ENCODE measurements around the gene CD7.

Gene CD7

DNA sequence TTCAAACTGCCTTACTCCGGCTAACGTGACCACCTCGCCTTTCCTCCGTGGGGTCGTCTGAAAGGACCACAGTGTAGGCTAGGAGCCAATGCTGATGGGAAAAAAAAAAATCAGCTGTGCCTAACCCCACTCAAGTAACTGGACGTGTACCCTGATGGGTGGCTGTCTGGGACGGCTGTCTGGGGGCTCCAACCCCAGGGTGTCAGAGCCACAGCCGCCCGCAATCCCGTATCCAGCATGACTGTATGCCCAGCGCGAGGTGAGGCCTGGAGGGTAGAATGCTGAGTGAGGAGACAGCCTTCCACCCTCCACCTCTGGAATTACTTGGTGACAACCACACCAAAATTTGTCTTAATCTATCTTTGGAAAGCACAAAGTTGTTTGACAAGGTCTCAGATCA is 46.8 kb downstream of the CD7 start:
- DNase-seq = no peak

DNA sequence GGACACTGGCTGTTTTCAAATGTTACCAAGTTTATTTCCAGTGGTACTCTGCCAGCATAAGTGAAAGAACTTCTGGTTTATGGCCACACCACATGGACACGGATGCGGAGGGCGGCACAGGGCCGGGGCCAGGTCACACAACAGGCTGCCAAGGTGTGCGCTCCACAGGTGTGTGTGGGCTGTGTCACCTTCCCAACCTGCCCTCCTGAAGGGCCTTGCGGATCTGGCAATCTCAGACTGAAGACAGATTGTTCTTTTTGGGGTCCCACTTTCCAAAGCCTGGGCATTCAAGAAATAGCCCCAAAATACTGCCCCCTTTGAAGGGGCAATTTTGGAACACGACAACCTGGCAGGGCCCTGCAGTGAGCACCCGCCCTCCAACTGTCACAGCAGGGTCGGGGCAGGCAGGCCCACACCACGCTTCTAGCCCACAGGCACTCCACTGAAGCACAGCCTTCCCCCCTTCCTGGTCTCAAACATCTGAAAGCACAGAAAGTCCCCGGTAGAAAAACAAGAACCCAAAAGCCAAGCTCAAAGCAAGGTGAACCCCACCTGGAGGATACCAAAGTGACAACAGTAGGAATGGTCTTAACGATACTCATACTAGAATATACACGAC is 47.4 kb downstream of the CD7 start:
- in situ Hi-C loops (cut with MboI; ENCODE audit: low pct_unique_long_range_greater_than_20kb, low sequenced_read_pairs) = no loop called here
- DNase-seq = no peak

More for the DNA sequence above, 46.8 kb downstream of the CD7 start:
- in situ Hi-C loops (cut with MboI; ENCODE audit: low pct_unique_long_range_greater_than_20kb, low sequenced_read_pairs) = no loop called here

DNA sequence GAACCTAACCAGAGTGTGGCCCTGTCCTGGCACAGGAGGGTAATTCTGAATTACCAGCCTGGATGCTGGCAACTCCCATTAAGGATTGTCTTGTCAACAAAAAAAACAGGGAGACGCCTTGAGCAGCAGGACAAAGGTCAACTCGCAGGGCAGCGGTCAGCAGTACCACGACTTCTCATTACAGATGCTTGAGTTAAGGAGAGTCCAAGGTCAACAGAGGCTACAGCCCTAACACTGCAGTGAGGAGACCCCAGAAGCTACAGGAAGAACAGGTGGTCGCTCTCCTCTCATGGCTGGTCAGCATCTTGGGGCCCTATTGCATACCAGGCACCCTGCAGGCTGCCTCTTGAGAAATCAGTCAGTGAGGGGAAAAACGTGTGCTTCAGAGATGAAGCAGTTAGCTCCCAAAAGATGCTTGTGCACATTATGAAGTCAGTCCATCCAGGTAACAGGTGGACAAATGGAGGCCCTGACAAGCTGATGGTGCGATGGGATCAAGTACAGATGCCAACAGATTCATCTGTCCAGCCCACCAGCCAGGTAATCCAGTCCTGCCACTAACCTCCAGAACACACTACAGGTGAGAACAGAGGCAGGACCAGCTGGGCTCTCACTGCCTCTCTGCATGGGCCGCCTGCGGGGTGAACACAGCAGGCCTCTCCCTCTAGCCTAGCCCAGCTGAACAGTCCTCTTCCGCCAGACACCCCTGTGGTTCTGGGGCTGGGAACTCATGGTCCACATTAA is 48.1 kb downstream of the CD7 start:
- in situ Hi-C loops (cut with MboI; ENCODE audit: low pct_unique_long_range_greater_than_20kb, low sequenced_read_pairs) = no loop called here

DNA sequence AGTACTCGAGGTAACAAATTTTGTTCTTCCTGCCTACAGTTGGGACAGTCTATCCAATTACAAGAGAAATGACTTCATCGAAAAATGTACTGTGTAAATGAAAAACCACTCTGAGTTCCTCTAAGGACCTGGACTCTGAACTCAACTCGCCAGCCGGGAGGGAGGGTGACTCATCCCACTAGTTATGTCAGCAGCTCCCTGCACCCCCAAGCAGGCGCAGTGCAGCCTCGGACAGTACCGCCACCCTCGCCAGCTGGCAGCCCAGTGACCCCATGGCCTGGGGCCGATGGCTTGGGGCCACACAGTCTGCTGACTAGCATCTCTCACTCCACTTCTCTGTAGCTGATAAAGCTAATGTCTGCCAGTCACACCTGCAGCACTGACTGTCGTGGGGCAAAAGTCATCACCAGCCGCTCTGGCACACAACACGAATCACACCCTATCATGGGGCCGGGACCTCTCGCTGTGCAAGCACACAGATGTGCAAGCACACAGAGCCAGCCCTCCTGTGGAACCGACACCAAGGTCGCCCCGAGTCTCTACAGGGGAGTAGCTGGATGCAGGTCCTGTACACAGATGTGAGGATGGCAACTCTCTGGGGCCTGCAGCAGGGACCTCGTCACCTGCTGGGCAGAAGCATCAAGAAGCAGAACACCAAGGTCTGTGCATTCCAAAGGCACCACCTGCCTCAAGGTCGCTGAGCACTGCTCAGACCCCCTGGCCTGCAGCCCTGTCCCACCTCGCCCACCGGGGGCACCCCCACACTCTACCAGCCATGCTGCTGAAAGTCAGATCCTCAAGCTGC is 49.6 kb downstream of the CD7 start:
- in situ Hi-C loops (cut with MboI; ENCODE audit: low pct_unique_long_range_greater_than_20kb, low sequenced_read_pairs) = no loop called here
- no peak for DNase-seq

More for the DNA sequence above, 48.1 kb downstream of the CD7 start:
- DNase-seq = no peak

DNA sequence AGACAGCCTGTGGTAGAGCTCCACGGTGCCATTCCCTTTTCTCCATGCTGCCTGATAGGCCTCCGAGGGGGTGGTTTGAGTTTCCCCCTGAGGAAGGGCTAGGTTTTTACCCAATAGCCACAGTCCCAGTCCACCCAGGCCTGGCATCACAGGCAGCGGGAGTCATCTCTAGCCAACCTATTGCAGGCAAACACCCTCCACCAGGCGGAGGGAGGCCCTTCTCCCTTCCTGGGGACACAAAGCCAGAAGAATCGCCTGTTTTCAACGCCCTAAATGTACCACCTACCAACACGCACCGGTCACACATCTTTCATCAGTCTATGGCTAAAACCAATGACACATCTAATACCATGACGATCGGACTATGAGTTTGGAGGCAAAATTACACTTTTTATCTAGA is 51.3 kb downstream of the CD7 start:
- in situ Hi-C loops (cut with MboI; ENCODE audit: low pct_unique_long_range_greater_than_20kb, low sequenced_read_pairs) = no loop called here
- no peak for DNase-seq
